Stimulated activated CD8-positive, alpha-beta memory T cell treated with anti-CD3 and anti-CD28 coated beads, Interleukin-12 subunit alpha, Interleukin-12 subunit beta, amount 100 ng/mL, for 1 hour (primary cell): Measurements from ENCODE around the gene PRAMEF6.
"Not testable (repeated sequence)": the region's sequence is repeated elsewhere in the genome, so short reads cannot be mapped to it uniquely, and the experiment has no call there.

Experiments used
- DNase-seq: peaks from one replicate; pipeline ENCODE4 v3.0.0-alpha.2; 2020; ENCODE audit warnings: low read depth

PRAMEF6 gene

GRCh38 chr1:12947480-12947879 is at the start of gene PRAMEF6:
Gene PRAMEF6 (minus strand): TSS chr1:12947580. CDS start chr1:12942518, 5,062 bp downstream.
- not testable (repeated sequence) for DNase-seq

DNA sequence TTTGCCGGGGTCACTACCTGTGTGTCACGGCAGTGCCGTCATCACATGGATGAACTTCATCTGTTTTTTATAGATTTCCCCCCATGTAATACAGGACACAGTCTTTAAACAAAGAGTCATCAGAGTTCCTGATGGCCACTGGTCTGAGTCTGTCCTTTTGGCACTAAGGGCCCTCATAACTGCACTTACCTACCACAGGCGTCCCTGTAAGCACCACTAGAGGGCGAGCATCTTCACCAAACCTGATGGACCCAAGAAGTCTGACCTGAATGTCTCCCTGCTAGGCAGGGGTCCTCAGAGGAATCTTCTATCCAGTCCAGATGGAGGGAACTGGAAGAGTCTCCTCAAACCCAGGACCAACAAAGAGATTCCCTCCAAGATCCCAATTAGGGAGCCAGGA is 23.0 kb downstream of the PRAMEF6 start:
- DNase-seq: not testable (repeated sequence)

DNA sequence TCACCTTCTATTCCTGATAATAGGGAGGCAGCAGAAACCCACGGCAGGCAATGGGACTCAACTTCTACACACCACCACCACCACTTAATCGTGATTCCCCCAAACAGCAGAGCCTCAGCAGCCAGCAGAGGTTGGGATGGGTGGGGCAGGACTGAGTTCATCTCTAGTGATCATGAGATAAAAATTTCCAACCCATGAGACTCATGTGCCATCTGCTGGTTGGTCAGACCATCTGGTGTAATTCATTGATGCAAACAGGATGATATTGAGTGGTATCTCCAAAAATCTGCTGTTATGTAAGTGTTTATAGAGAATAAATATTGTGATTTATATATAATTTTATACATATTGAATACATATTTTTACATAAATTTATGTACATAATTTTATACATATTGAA is 25.6 kb downstream of the PRAMEF6 start:
- not testable (repeated sequence) for DNase-seq

- not testable (repeated sequence) for DNase-seq
Observed at GRCh38 chr1:12916310-12916709, 31.1 kb downstream of the PRAMEF6 start, which contains the start of gene PRAMEF7. Gene PRAMEF7 (plus strand): TSS chr1:12916610. CDS start chr1:12917693, 1,083 bp downstream.

DNA sequence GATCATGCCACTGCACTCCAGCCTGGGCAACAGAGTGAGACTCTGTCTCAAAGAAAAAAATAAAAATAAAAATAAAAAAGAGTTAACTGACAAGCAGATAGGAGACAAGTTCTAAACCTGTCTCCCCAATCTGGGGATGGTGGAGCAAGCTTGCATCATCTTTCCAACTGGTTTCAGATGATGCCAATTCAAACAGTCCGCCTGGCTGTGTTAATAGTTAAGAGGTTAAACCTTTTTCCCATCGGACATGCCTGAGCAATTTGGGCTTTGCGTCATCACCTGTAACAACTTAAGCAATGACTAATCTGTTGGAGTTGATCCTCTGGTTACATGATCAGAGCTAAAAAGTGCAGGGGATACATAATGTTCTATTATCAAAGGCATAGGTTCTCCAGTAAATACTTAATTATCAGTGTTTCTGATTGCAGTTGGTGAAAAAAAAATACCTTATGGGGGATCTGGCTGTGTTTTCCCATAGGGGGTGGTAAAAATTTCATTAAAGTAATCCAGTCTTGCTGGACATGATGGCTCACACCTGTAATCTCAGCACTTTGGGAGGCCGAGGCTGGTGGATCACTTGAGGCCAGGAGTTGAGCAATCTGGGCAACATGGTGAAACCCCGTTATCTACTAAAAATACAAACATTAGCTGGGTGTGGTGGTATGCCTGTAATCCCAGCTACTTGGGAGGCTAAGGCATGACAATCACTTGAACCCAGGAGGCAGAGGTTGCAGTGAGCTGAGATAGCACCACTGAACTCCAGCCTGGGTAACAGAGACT is 43.4 kb downstream of the PRAMEF6 start:
- DNase-seq: not testable (repeated sequence)

GRCh38 chr1:12899186-12899585 is 48.2 kb downstream of the PRAMEF6 start:
- not testable (repeated sequence) for DNase-seq

DNA sequence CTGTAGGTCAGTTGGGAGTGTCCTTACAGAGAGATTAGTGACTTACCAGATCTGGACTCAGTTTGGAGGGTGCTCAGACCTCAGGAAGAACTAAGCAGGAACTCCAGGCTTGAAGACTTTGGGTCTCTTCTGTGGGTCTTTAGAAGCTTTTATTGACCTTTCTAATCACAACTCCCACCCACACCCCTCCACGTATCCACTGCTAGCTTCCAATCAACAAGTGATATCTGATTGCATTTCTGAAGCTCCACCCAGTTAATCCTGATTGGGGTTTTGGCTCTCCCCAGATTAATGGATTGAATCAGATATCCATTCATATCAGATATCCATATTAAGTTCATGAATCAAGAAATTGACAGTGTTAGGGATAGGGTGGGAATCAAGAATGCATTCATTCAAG is 49.2 kb downstream of the PRAMEF6 start, which contains the start of gene PRAMEF10:
PRAMEF10 (minus strand) TSS at position 101 of the 400 bp plus-strand sequence. CDS start 2,423 bp downstream, outside the sequence.
- DNase-seq: not testable (repeated sequence)
